Adrenal gland (tissue), 19 donors: ENCODE measurements around the gene MARCHF4. TPM values are rescaled to one million over a fixed set of nuclear protein-coding genes. Genes with fewer than 3 reads are reported as not detected.

Source experiments
- DNase-seq, 7 donors: peaks; one replicate each; pipeline ENCODE4 v3.0.0-alpha.2; 2019 to 2020
- H3K27ac ChIP-seq, 5 donors: fragments of 200-600 bp; sonication (generic) in 4 of 5; 1 replicate in 3 of 5; 2 replicates in 2 of 5; pipeline versions ENCODE4 v1.5.1 to v1.8.0; 2016 to 2020; ENCODE audit warnings: mild to moderate bottlenecking in 1 of 5
- H3K27me3 ChIP-seq: fragments of 200-600 bp; 2 replicates; pipeline ENCODE4 v1.8.0; 2021
- H3K36me3 ChIP-seq, 2 donors: fragments of 200-600 bp; replicated peaks in 1 of 2; 1 replicate in 1 of 2; 2 replicates in 1 of 2; pipeline versions ENCODE4 v1.5.1 to v1.8.0; 2018 to 2022
- H3K4me1 ChIP-seq, 2 donors: fragments of 200-600 bp; replicated peaks in 1 of 2; 1 replicate in 1 of 2; 2 replicates in 1 of 2; pipeline versions ENCODE4 v1.5.1 to v1.8.0; 2018 to 2021
- H3K4me3 ChIP-seq, 4 donors: fragments of 200-600 bp; sonication (generic) in 3 of 4; one replicate each; pipeline ENCODE4 v1.5.1; 2016 to 2018
- H3K9me3 ChIP-seq, 3 donors: fragments of 200-600 bp; sonication (generic) in 1 of 3; replicated peaks in 1 of 3; 1 replicate in 2 of 3; 2 replicates in 1 of 3; pipeline versions ENCODE4 v1.5.1 to v1.8.0; 2016 to 2021
- POLR2A ChIP-seq, 2 donors: fragments of 450-650 bp; IDR thresholded peaks; one replicate each; pipeline ENCODE4 v1.6.1; 2017; ENCODE audit warnings: antibody characterized with exemption in 2 of 2, mild to moderate bottlenecking in 2 of 2, moderate library complexity in 1 of 2
- WGBS, 4 donors: extraction: QIAGEN DNeasy Blood & Tissue Kit in 2 of 4; methylation state at CpG; one replicate each; pipeline versions ENCODE4 v1.1.5 to v1.1.7; 2013 to 2017; 5-methylcytosine and 5-hydroxymethylcytosine counted together
- intact Hi-C, 2 donors: fragments of 100-400 bp; cut with DNase I; formaldehyde crosslinking; loops; one replicate each; pipeline versions ENCODE4 v1.14.1 to v1.15.0; 2022 to 2023
- long read RNA-seq, 10 donors: library from polyadenylated mRNA in 3 of 10; unstranded in 2 of 10; stranded (forward) in 1 of 10; transcript quantifications; one replicate each; pipeline ENCODE4 v2.0.0 and lab custom pipeline, GENCODE V29; 2021 to 2026
- polyA plus RNA-seq, 3 donors: library from polyadenylated mRNA; stranded (reverse); fragments of 200-250 nt in 2 of 3; fragments of 350-450 nt in 1 of 3; fragmentation: Illumina TruSeq in 1 of 3; extraction: RNeasy Lipid Tissue Mini Kit (QIAGEN cat#74804) in 1 of 3; gene quantifications; one replicate each; pipeline ENCODE4 v1.2.3, GENCODE V29; 2013 to 2014
- total RNA-seq, 9 donors: library from RNA; depleted of rRNA in 4 of 9; stranded (reverse); fragments of >200 nt in 4 of 9; fragments of 120-200 nt in 1 of 9; fragmentation: NEBNext Ultra II Directional in 1 of 9; extraction: Animal tissue kit (Norgen Biotek cat#: 25700) in 1 of 9; gene quantifications; one replicate each; pipeline versions ENCODE4 v1.1.0 to v1.2.4, GENCODE V29; 2013 to 2023
- TF ChIP-seq, protein P1 (sequence below), 6 experiments: fragments of 450-650 bp in 4 of 6; fragments of 200-600 bp in 2 of 6; sonication (generic) in 1 of 6; IDR thresholded peaks; 1 replicate in 5 of 6; 2 replicates in 1 of 6; pipeline versions ENCODE4 v1.5.1 to v1.8.0; 2016 to 2021; ENCODE audit warnings: antibody characterized with exemption in 6 of 6, mild to moderate bottlenecking in 2 of 6, moderate library complexity in 1 of 6
- donor health status: healthy with polysubstance abuse.
- donor health status: Bipolar disorder and iron deficiency.
- donor health status: DM: yes; HTN: yes; CAD: no.
- donor health status: DM: no; HTN: no; CAD: no.
- donor health status: DM: no; HTN: no; CAD: no.
- donor health status: DM: yes; HTN: yes; CAD: no.

MARCHF4 gene
- 1 to 10 TPM in 1 of 9 donors, under 1 TPM in 3, not detected in 5; 0.13 to 1.8 (median 0.59) TPM for total RNA-seq
- polyA plus RNA-seq: under 1 TPM; 0.40 to 0.97 (median 0.97) TPM
- long read RNA-seq, donor 1, partial matches to known transcripts: 43 of 43 reads
- long read RNA-seq, donor 1, other reads (novel, unspliced or antisense): 0 of 43 reads
- long read RNA-seq, donor 2, partial matches to known transcripts: 0 of 5 reads
- long read RNA-seq, donor 2, other reads (novel, unspliced or antisense): 5 of 5 reads
- long read RNA-seq, donor 3: 0 reads
- long read RNA-seq, donor 4: 0 reads
- long read RNA-seq, donor 5: 0 reads
- long read RNA-seq, donor 6: 0 reads
- long read RNA-seq, donor 7, partial matches to known transcripts: 39 of 39 reads
- long read RNA-seq, donor 7, other reads (novel, unspliced or antisense): 0 of 39 reads
- long read RNA-seq, donor 8, partial matches to known transcripts: 0 of 28 reads
- long read RNA-seq, donor 8, other reads (novel, unspliced or antisense): 28 of 28 reads
- long read RNA-seq, donor 9, partial matches to known transcripts: 7 of 7 reads
- long read RNA-seq, donor 9, other reads (novel, unspliced or antisense): 0 of 7 reads
- long read RNA-seq, donor 10, partial matches to known transcripts: 18 of 24 reads
- long read RNA-seq, donor 10, other reads (novel, unspliced or antisense): 6 of 24 reads

GRCh38 chr2:216371721-216372702 is at the start of gene MARCHF4:
MARCHF4 (minus strand) TSS chr2:216372483; CDS start chr2:216370260, 2,223 bp downstream.
- 1 to 2% (median 1%) methylated on average over 30 to 60 of the region's 60 CpGs for WGBS, 4 donors
- Histone ChIP-seq H3K27me3 (peaks cover 22% of the 10 kb centered on the region), H3K36me3 (no peaks in the 10 kb centered on the region), H3K4me3 (peak within 1 kb of the TSS in 1 of 4 donors; percentile 47), H3K9me3 (no peaks in the 10 kb centered on the region), H3K27ac (no peak within 1 kb of the TSS), H3K4me1 (peaks cover 12 to 16% of the 10 kb centered on the region in 2 donors)
- peak; percentile 74 to 84 (median 82) for DNase-seq
- intact Hi-C loops: no loop called here
- TF ChIP-seq, protein P1, sequence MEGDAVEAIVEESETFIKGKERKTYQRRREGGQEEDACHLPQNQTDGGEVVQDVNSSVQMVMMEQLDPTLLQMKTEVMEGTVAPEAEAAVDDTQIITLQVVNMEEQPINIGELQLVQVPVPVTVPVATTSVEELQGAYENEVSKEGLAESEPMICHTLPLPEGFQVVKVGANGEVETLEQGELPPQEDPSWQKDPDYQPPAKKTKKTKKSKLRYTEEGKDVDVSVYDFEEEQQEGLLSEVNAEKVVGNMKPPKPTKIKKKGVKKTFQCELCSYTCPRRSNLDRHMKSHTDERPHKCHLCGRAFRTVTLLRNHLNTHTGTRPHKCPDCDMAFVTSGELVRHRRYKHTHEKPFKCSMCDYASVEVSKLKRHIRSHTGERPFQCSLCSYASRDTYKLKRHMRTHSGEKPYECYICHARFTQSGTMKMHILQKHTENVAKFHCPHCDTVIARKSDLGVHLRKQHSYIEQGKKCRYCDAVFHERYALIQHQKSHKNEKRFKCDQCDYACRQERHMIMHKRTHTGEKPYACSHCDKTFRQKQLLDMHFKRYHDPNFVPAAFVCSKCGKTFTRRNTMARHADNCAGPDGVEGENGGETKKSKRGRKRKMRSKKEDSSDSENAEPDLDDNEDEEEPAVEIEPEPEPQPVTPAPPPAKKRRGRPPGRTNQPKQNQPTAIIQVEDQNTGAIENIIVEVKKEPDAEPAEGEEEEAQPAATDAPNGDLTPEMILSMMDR (IDR thresholded peaks at IDR 0.05): no peak
- TF ChIP-seq POLR2A (IDR thresholded peaks at IDR 0.05): no peak

- no peak for TF ChIP-seq POLR2A (IDR thresholded peaks at IDR 0.05)
- TF ChIP-seq, protein P1 (IDR thresholded peaks at IDR 0.05): no peak
- Histone ChIP-seq H3K27me3 (no peaks in the 10 kb centered on the region), H3K4me1 (peaks cover 9 to 10% of the 10 kb centered on the region in 2 donors), H3K36me3 (peaks cover 0 to 67% of the 10 kb centered on the region in 2 donors), H3K4me3 (no peak overlapping the region), H3K9me3 (no peaks in the 10 kb centered on the region), H3K27ac (no peak overlapping the region)
- WGBS, 4 donors: 85 to 96% (median 93%) methylated on average over 9 of the region's 9 CpGs
- DNase-seq: no peak
- intact Hi-C loops: no loop called here
Measured at GRCh38 chr2:216420367-216421101, 48.3 kb upstream of the MARCHF4 start.

DNA sequence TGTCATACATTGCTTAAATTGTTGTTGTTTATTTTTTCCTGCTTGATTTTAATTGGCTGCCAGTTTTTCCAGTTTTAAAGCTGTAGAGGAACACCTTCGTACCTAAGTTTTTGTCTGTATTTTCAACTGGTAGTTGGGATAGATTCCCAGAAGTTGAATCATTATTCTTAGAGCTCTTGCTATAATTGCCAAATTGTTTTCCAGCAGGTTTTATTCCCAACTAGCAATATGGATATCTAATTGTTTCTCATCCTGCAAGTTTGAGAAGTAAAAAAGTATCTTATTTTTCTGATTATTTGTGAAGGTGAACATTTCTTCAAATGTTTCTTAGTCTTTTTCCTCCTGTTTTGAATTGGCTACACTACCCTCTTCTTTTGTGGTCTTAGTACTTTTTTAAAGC is 46.7 kb upstream of the MARCHF4 start:
- H3K36me3 ChIP-seq: peaks cover 0 to 61% of the 10 kb centered on the region in 2 donors
- no peak for DNase-seq
- no peaks in the 10 kb centered on the region for H3K27me3 ChIP-seq
- 35 to 52% (median 41%) methylated on average over 1 of the region's 1 CpG for WGBS, 4 donors
- TF ChIP-seq, protein P1 (IDR thresholded peaks at IDR 0.05): no peak
- no peak for TF ChIP-seq POLR2A (IDR thresholded peaks at IDR 0.05)
- H3K4me3 ChIP-seq: no peak overlapping the region
- intact Hi-C loops: no loop called here
- H3K9me3 ChIP-seq: no peaks in the 10 kb centered on the region
- no peak overlapping the region for H3K27ac ChIP-seq
- H3K4me1 ChIP-seq: peaks cover 10% of the 10 kb centered on the region in 2 donors
